HUES6 (cell line): Measurements from ENCODE around the gene PPM1H.
"Not testable (repeated sequence)": the region's sequence is repeated elsewhere in the genome, so short reads cannot be mapped to it uniquely, and the experiment has no call there.

Source experiments
- H3K27ac ChIP-seq: 2 replicates; pipeline ENCODE4 v1.7.0; 2013; ENCODE audit warnings: low read depth, mild to moderate bottlenecking, low read length, inconsistent platforms
- H3K27me3 ChIP-seq: 2 replicates; pipeline ENCODE4 v1.6.1; 2013; ENCODE audit warnings: low read length; ENCODE audit not compliant: control insufficient read depth, insufficient read depth
- H3K36me3 ChIP-seq: 2 replicates; pipeline ENCODE4 v1.6.1; 2013; ENCODE audit warnings: low read length; ENCODE audit not compliant: control insufficient read depth, insufficient read depth
- H3K4me1 ChIP-seq: 2 replicates; pipeline ENCODE4 v1.6.1; 2013; ENCODE audit warnings: low read length; ENCODE audit not compliant: control insufficient read depth, insufficient read depth
- H3K4me3 ChIP-seq: 2 replicates; pipeline ENCODE4 v1.5.1; 2013; ENCODE audit warnings: low read depth, low read length
- H3K9ac ChIP-seq: one replicate; pipeline ENCODE4 v1.6.1; 2013; ENCODE audit warnings: mild to moderate bottlenecking, low read length
- H3K9me3 ChIP-seq: 2 replicates; pipeline ENCODE4 v1.6.1; 2013; ENCODE audit warnings: low read depth, low read length; ENCODE audit not compliant: control insufficient read depth, insufficient read depth

PPM1H gene

DNA sequence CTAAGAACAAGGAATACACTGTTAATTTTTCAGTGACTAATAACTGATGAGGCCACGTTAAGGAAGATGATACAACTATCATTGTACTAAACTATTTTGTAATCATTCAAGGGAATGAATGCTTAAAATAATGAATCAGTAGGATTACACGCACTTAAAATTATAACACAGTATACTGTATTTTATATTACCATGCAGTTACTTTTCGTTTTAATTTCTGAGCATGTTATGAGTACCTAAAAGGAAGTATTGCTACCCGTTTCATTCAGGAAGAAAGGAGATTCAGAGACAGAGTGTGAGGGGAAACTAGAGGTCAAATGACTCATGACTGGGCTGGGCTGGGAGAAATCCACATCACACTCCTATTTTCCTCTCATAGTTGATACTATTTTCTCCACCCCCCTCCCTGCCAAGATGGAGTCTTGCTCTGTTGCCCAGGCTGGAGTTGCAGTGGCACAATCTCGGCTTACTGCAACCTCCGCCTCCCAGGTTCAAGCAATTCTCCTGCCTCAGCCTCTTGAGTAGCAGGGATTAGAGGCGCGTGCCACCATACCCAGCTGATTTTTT, 202.0 kb downstream of the PPM1H start:
- no peak overlapping the region for H3K27ac ChIP-seq
- H3K9me3 ChIP-seq, result no peaks in the 10 kb centered on the region
- 0 out of 2 replicates have a peak, but pooled peaks cover 3% of the 10 kb centered on the region for H3K36me3 ChIP-seq
- H3K4me3 ChIP-seq, result no peak overlapping the region
- no peak overlapping the region for H3K9ac ChIP-seq
- peaks cover 36% of the 10 kb centered on the region for H3K4me1 ChIP-seq
- H3K27me3 ChIP-seq, result no peaks in the 10 kb centered on the region

DNA sequence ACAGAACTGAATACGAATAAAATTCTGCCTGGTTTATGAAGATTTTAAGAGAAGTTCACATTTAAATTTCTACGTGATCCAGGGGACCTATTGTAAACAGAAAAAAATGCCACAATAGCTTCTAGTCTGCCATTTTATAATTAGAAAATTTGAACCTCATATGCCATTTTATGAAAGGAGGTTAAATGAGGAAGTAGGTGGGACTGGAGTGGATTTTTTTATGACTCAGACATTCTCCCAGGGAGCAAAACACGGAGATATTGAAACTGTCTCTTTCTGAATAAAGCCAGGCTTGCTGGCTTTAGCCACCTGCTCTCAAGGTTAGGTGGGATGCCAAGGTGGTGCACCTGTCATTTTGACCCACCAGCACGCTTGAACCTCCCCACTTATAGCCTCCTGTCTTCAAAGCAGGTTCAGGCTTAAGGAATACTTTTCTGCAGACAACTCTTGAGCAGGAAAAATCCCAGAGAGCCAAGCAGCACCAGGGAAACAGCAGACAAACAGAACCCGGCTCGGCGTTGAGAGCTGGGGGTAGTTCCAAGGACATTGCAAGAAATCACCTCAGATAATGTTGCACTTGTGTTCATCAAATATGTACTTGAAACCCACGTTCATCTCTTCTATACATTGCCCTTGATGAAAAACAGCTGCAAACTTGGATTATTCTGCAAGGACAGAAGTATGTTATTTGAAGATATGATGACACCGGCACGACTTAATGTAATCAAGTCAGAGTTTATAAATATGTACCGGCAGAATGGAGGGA, 203.7 kb downstream of the PPM1H start:
- H3K27ac ChIP-seq, result no peak overlapping the region
- no peak overlapping the region for H3K4me3 ChIP-seq

DNA sequence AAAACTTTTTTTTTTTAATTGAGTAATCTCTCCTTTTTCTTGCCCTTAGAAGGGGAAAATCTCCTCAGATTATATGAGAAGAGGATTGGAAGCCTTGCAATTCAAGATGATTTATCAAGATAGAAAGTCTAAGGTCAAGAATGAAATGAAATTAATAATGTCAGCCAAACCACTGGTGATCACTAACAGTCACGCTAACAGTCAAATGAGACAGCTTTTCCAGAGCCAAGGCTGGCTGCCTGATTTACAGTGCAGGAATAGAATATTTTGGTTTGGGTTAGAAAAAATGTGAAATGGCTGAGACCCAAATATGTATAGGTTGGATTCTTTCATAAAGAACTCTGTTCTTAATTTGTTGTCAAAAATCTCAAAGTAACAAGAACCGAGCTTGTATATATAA, 204.3 kb downstream of the PPM1H start:
- H3K27ac ChIP-seq, result 0 out of 2 replicates have a peak overlapping the region, but pooled peaks have one; percentile 47
- no peak overlapping the region for H3K9ac ChIP-seq
- peaks cover 40% of the 10 kb centered on the region for H3K4me1 ChIP-seq

More for the DNA sequence above, 203.7 kb downstream of the PPM1H start:
- Histone ChIP-seq H3K4me1 (peaks cover 36% of the 10 kb centered on the region), H3K9me3 (no peaks in the 10 kb centered on the region), H3K27me3 (no peaks in the 10 kb centered on the region), H3K36me3 (0 out of 2 replicates have a peak, but pooled peaks cover 3% of the 10 kb centered on the region), H3K9ac (no peak overlapping the region)

DNA sequence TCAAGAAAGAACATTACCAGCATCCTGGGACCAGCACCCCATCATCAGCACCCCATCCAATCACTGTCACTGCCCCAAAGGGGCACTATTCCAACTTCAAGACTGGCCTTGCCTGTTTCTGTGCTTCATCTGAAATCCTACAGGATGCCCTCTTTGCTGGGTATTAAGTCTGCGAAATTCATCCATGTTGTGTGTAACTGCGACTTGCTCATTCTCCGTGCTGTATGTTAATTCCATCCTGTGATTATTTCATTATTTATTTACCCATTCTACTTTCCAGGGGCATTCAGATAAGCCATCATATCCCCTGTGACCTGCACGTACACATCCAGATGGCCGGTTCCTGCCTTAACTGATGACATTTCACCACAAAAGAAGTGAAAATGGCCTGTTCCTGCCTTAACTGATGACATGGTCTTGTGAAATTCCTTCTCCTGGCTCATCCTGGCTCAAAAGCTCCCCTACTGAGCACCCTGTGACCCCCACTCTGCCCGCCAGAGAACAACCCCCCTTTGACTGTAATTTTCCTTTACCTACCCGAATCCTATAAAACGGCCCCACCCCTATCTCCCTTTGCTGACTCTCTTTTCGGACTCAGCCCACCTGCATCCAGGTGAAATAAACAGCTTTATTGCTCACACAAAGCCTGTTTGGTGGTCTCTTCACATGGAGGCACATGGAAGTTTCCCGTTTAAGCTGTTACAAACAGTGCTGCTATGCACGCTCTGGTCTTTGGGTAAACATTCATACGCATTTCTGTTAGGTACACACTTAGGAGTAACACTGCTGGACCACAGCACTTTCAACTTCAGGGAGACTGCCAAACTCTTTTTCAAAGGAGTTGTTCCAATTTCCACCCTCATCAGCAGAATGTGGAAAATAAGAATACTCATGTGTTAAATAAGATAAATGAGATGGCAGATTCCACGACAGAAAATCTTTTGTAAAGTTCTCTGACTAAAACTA, 205.1 kb downstream of the PPM1H start:
- Histone ChIP-seq H3K9ac (peak overlapping the region; percentile 27), H3K27ac (peak overlapping the region; percentile 64; the same call in 1 of the 2 replicates), H3K4me1 (peaks cover 48% of the 10 kb centered on the region)
- not testable (repeated sequence) for H3K4me3 ChIP-seq, H3K36me3 ChIP-seq, H3K27me3 ChIP-seq, H3K9me3 ChIP-seq

More for the DNA sequence above, 204.3 kb downstream of the PPM1H start:
- no peaks in the 10 kb centered on the region for H3K36me3 ChIP-seq
- H3K4me3 ChIP-seq, result no peak overlapping the region
- no peaks in the 10 kb centered on the region for H3K9me3 ChIP-seq
- H3K27me3 ChIP-seq, result no peaks in the 10 kb centered on the region

DNA sequence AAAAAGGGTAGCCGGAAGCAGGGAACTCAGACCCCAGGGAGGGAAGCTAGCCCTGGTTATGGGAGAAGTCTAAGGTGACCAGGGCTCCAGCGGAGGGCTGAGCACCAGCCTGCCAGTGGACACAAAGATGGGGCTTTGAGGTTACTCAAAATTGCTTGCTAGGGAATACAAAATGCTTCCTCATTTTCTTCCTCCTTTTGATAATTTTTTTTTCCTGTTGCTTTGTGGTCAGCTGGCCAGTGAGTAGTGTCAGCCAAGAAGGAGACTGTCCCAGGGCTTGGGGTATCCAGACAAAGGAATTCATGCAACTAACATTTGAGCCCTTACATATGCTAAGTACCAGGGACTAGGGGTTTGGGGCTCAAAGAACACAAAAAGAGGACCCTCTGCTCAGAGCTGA, 206.2 kb downstream of the PPM1H start:
- Histone ChIP-seq H3K4me3 (no peak overlapping the region), H3K36me3 (no peaks in the 10 kb centered on the region), H3K9me3 (no peaks in the 10 kb centered on the region), H3K27me3 (no peaks in the 10 kb centered on the region), H3K27ac (peak overlapping the region; percentile 64; the same call in 1 of the 2 replicates), H3K9ac (peak overlapping the region; percentile 64), H3K4me1 (peaks cover 59% of the 10 kb centered on the region)

DNA sequence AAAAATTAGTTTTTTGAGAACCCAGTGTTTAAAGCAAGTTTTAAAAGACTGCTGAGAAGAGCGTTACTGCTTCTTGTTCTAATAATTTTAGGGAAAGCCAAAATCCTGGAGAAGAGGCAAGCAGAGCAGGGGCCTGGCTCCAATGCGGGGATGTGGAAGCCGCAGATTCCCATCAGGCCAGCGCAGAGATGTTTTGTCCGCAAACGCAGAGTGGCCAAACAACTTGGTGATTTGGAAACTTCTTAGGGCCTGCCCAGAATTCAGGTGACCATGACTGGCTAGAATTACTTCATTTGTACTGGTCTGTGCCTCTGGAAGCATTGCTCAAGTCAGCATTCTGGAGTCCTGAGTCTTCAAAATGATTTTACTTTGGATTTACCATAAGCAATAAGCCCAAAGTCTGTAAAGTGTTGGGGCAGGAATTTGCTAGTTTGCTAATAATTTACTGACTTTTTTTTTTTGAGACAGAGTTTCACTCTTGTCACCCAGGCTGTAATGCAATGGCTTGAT, 208.4 kb downstream of the PPM1H start:
- no peak overlapping the region for H3K4me3 ChIP-seq
- no peaks in the 10 kb centered on the region for H3K27me3 ChIP-seq
- peaks cover 65% of the 10 kb centered on the region for H3K4me1 ChIP-seq
- H3K9me3 ChIP-seq, result no peaks in the 10 kb centered on the region
- H3K36me3 ChIP-seq, result no peaks in the 10 kb centered on the region
- H3K9ac ChIP-seq, result no peak overlapping the region
- H3K27ac ChIP-seq, result no peak overlapping the region

DNA sequence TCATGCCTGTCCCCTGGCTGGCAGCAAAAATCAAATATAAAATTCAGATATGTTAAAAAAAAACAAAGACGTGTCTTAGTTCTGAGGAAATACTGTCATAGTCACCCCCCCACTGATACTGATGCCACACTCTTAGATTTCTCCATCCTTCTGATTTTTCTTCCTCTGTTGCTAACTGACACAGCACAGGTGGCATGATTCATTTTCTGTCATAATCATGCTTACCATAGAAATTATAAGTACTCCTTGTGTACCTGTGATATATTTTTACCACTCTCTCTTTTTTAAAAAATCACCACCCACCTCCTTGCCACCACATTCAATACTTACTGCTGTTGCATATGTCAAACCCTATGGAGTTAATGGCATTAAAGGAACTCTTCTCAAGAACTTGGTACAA, 209.2 kb downstream of the PPM1H start:
- H3K36me3 ChIP-seq, result no peaks in the 10 kb centered on the region
- H3K9me3 ChIP-seq, result no peaks in the 10 kb centered on the region
- peaks cover 64% of the 10 kb centered on the region for H3K4me1 ChIP-seq
- no peak overlapping the region for H3K4me3 ChIP-seq
- no peak overlapping the region for H3K9ac ChIP-seq
- no peak overlapping the region for H3K27ac ChIP-seq
- no peaks in the 10 kb centered on the region for H3K27me3 ChIP-seq

DNA sequence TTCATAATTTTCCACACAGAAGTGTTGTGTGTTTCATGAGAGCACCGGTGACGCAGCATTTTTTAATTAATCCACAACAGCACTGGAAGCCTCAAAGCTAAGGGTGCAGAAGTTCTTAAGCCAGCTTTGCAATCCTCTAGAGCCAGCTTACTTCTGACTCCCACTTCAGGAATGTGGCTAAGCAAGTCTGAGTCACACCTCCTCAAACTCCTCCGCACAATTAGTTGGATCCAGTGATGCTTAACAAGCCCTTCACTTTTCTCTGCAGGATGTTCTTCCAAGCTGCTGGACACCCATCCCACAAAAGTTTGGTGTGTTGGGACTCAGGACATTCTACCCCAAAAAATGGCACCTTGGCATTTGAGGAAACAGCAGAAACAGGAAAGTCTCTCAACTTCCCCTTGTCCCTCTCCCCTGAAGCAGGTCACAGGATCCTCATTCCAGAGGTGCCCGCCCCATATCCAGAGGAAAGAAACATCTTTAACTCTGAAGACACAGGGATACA, 210.0 kb downstream of the PPM1H start:
- H3K9me3 ChIP-seq, result no peaks in the 10 kb centered on the region
- H3K27ac ChIP-seq, result peak overlapping the region; percentile 48; the same call in 1 of the 2 replicates
- peak overlapping the region; percentile 21; the same call in 1 of the 2 replicates for H3K4me3 ChIP-seq
- peak overlapping the region; percentile 40 for H3K9ac ChIP-seq
- H3K36me3 ChIP-seq, result peaks cover under 1% of the 10 kb centered on the region; the same call in 1 of the 2 replicates
- no peaks in the 10 kb centered on the region for H3K27me3 ChIP-seq
- H3K4me1 ChIP-seq, result peaks cover 60% of the 10 kb centered on the region

DNA sequence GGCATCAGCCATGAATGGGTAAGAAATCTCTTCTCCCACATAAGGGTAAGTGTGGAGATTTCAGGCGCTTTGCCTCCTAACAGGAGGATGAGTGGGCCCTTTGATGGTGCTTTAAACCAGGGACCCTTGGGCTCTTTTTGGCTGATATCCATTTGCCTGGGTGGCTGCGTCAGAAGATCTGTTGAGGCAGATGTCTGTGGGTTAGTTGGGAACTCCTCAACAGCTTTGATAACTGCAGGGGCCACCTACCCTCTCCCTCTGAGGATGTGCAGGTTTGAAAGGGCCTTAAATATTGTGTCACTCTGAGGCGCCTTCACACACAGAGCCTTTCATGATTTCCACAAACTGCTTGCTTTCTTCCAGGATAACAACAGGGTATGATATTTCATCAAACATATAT, 210.7 kb downstream of the PPM1H start:
- no peaks in the 10 kb centered on the region for H3K27me3 ChIP-seq
- no peak overlapping the region for H3K4me3 ChIP-seq
- no peak overlapping the region for H3K9ac ChIP-seq
- no peaks in the 10 kb centered on the region for H3K9me3 ChIP-seq
- peak overlapping the region; percentile 48; the same call in 1 of the 2 replicates for H3K27ac ChIP-seq
- H3K36me3 ChIP-seq, result peaks cover 4% of the 10 kb centered on the region; the same call in 1 of the 2 replicates
- peaks cover 55% of the 10 kb centered on the region for H3K4me1 ChIP-seq

DNA sequence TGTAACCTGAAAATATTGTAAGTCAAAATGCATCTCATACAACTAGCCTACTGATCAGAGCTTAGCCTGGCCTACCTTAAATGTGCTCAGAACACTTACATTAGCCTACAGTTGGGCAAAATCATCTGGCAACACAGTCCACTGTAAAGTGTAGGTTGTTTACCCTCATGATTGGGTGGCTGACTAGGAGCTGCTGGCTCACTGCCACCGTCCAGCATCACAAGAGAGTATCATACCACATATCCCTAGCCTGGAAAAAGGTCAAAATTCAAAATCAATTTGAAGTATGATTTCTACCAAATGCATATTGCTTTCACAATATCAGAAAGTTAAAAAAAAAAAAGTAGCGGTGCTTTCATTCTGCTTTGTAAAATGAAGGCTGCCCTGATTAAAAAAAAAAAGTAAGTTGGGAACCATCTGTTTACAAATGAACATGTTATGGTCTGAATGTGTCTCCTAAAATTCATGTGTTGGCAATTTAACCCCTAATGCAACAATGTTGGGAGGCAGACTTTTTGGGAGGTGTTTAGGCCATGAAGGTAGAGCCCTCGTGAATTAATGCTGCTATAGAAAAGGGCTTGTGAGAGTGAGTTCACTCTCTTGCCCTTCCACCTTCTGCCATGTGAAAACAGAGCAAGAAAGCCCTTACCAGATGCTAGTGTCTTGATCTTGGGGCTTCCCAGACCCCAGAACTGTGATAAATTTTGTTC, 211.8 kb downstream of the PPM1H start:
- no peaks in the 10 kb centered on the region for H3K9me3 ChIP-seq
- peaks cover 45% of the 10 kb centered on the region for H3K4me1 ChIP-seq
- no peak overlapping the region for H3K27ac ChIP-seq
- H3K9ac ChIP-seq, result no peak overlapping the region
- no peaks in the 10 kb centered on the region for H3K27me3 ChIP-seq
- H3K36me3 ChIP-seq, result peaks cover 8% of the 10 kb centered on the region; the same call in 1 of the 2 replicates
- H3K4me3 ChIP-seq, result no peak overlapping the region
